Smooth muscle cell (in vitro differentiated cells): Measurements from ENCODE around the gene PIAS1. TPM values are rescaled to one million over a fixed set of nuclear protein-coding genes. Genes with fewer than 3 reads are reported as not detected.
"Not testable (repeated sequence)": the region's sequence is repeated elsewhere in the genome, so short reads cannot be mapped to it uniquely, and the experiment has no call there.

ENCODE experiments used
- DNase-seq: peaks from one replicate; lab custom pipeline; 2025; ENCODE audit not compliant: unreplicated experiment; lab: John Stamatoyannopoulos, UW
- H2AFZ ChIP-seq: fragments of 200-600 bp; sonication (generic); 2 replicates; pipeline ENCODE4 v1.6.0; 2016; ENCODE audit warnings: antibody characterized with exemption, low read depth, mild to moderate bottlenecking
- H3F3A ChIP-seq: fragments of 200-600 bp; sonication (generic); 2 replicates; pipeline ENCODE4 v1.6.0; 2017; ENCODE audit warnings: antibody characterized with exemption, low read depth
- H3K27ac ChIP-seq: fragments of 200-600 bp; sonication (generic); 2 replicates; pipeline ENCODE4 v1.5.1; 2016; ENCODE audit warnings: low read depth, mild to moderate bottlenecking
- H3K27me3 ChIP-seq: fragments of 200-600 bp; sonication (generic); 2 replicates; pipeline ENCODE4 v1.6.1; 2016; ENCODE audit warnings: low read depth, mild to moderate bottlenecking
- H3K36me3 ChIP-seq: fragments of 200-600 bp; sonication (generic); 2 replicates; pipeline ENCODE4 v1.5.1; 2016; ENCODE audit warnings: low read depth
- H3K4me1 ChIP-seq: fragments of 200-600 bp; sonication (generic); 2 replicates; pipeline ENCODE4 v1.5.1; 2016; ENCODE audit warnings: low read depth
- H3K4me2 ChIP-seq: fragments of 200-600 bp; sonication (generic); 2 replicates; pipeline ENCODE4 v1.6.0; 2016; ENCODE audit warnings: mild to moderate bottlenecking
- H3K4me3 ChIP-seq: fragments of 200-600 bp; sonication (generic); 2 replicates; pipeline ENCODE4 v1.5.1; 2016; ENCODE audit warnings: mild to moderate bottlenecking
- H3K79me2 ChIP-seq: fragments of 200-600 bp; sonication (generic); 2 replicates; pipeline ENCODE4 v1.6.0; 2016; ENCODE audit warnings: low read depth, mild to moderate bottlenecking
- H3K9ac ChIP-seq: fragments of 200-600 bp; sonication (generic); 2 replicates; pipeline ENCODE4 v1.6.0; 2016; ENCODE audit warnings: low read depth
- H3K9me3 ChIP-seq: fragments of 200-600 bp; sonication (generic); replicated peaks from 2 replicates; pipeline ENCODE4 v1.5.1; 2016; ENCODE audit warnings: low read depth
- H4K20me1 ChIP-seq: fragments of 200-600 bp; sonication (generic); 2 replicates; pipeline ENCODE4 v1.6.0; 2016; ENCODE audit warnings: low read depth
- CTCF ChIP-seq: fragments of 200-600 bp; sonication (generic); IDR thresholded peaks from 2 replicates; pipeline ENCODE4 v1.5.1; 2017; ENCODE audit warnings: borderline replicate concordance, mild to moderate bottlenecking, antibody characterized with exemption; ENCODE audit not compliant: insufficient read depth, poor library complexity, severe bottlenecking
- WGBS: methylation state at CpG from one replicate; pipeline ENCODE4 v1.1.7; 2016; ENCODE audit warnings: low lambda C conversion rate; 5-methylcytosine and 5-hydroxymethylcytosine counted together
- polyA plus RNA-seq: library from polyadenylated mRNA; unstranded; fragments of >200 nt; fragmentation: Nextera tagmentation; extraction: Ambion mirVana; gene quantifications from 2 replicates; pipeline ENCODE4 v1.2.1, GENCODE V29; 2016
- total RNA-seq: library from RNA; depleted of rRNA; stranded (reverse); fragments of >200 nt; gene quantifications from 2 replicates; pipeline ENCODE4 v1.2.3, GENCODE V29; 2014

Gene PIAS1
- total and polyA plus RNA-seq, 2 experiments from 2014 or later = 46.4 to 56.1 TPM

- whole genome bisulfite sequencing = 100% methylated on average over 2 of the region's 2 CpGs
- no peak for DNase-seq
- H3K9ac ChIP-seq = no peak overlapping the region
- no peak overlapping the region for H3K27ac ChIP-seq
- H3K27me3 ChIP-seq = no peaks in the 10 kb centered on the region
- H3K4me1 ChIP-seq = no peaks in the 10 kb centered on the region
- H3K4me2 ChIP-seq = no peak overlapping the region
- H3K79me2 ChIP-seq = peaks cover 25% of the 10 kb centered on the region
- no peaks in the 10 kb centered on the region for H4K20me1 ChIP-seq
- H2AFZ ChIP-seq = no peak overlapping the region
- H3K9me3 ChIP-seq = no peaks in the 10 kb centered on the region
- no peak overlapping the region for H3K4me3 ChIP-seq
- no peaks in the 10 kb centered on the region for H3K36me3 ChIP-seq
- TF ChIP-seq CTCF = no peak
- no peaks in the 10 kb centered on the region for H3F3A ChIP-seq
These were observed 166.4 kb downstream of the PIAS1 start for GRCh38 chr15:68220489-68220888.

GRCh38 chr15:68220967-68221366 is 166.9 kb downstream of the PIAS1 start:
- no peak for TF ChIP-seq CTCF
- no peaks in the 10 kb centered on the region for H3F3A ChIP-seq
- H3K27ac ChIP-seq = no peak overlapping the region
- H3K4me3 ChIP-seq = no peak overlapping the region
- no peak overlapping the region for H3K9ac ChIP-seq
- no peaks in the 10 kb centered on the region for H3K4me1 ChIP-seq
- no peak overlapping the region for H2AFZ ChIP-seq
- WGBS = 100% methylated on average over 4 of the region's 6 CpGs
- H3K79me2 ChIP-seq = peaks cover 30% of the 10 kb centered on the region
- no peaks in the 10 kb centered on the region for H4K20me1 ChIP-seq
- no peaks in the 10 kb centered on the region for H3K9me3 ChIP-seq
- no peak overlapping the region for H3K4me2 ChIP-seq
- no peak for DNase-seq
- H3K36me3 ChIP-seq = no peaks in the 10 kb centered on the region
- no peaks in the 10 kb centered on the region for H3K27me3 ChIP-seq

- not testable (repeated sequence) for H3K27me3 ChIP-seq, H3K4me1 ChIP-seq, H3K9ac ChIP-seq, H3F3A ChIP-seq, DNase-seq, H3K4me3 ChIP-seq, H3K9me3 ChIP-seq, H3K4me2 ChIP-seq, H3K36me3 ChIP-seq, H4K20me1 ChIP-seq, H2AFZ ChIP-seq, H3K27ac ChIP-seq
- peaks cover 37% of the 10 kb centered on the region for H3K79me2 ChIP-seq
- 89% methylated on average over 55 of the region's 55 CpGs for WGBS
These were observed 167.7 kb downstream of the PIAS1 start for GRCh38 chr15:68221530-68222431.

GRCh38 chr15:68222432-68222743 is 168.3 kb downstream of the PIAS1 start:
- H3F3A ChIP-seq, H3K27me3 ChIP-seq, H2AFZ ChIP-seq, H3K9me3 ChIP-seq, H3K27ac ChIP-seq, H3K4me3 ChIP-seq, DNase-seq, H3K9ac ChIP-seq, H3K4me1 ChIP-seq, H3K4me2 ChIP-seq, H4K20me1 ChIP-seq, H3K36me3 ChIP-seq: not testable (repeated sequence)
- WGBS = 94% methylated on average over 18 of the region's 18 CpGs
- peaks cover 35% of the 10 kb centered on the region for H3K79me2 ChIP-seq
